Measurements from ENCODE around the gene SETSIP. TPM values are rescaled to one million over a fixed set of nuclear protein-coding genes. Genes with fewer than 3 reads are reported as not detected.
A peak's percentile ranks its signal among the peaks of the same experiment; 100 is the strongest.
"Not testable (repeated sequence)": the region's sequence is repeated elsewhere in the genome, so short reads cannot be mapped to it uniquely, and the experiment has no call there.

Gene SETSIP
- polyA plus RNA-seq, 1 donor: 0.52 TPM

DNA sequence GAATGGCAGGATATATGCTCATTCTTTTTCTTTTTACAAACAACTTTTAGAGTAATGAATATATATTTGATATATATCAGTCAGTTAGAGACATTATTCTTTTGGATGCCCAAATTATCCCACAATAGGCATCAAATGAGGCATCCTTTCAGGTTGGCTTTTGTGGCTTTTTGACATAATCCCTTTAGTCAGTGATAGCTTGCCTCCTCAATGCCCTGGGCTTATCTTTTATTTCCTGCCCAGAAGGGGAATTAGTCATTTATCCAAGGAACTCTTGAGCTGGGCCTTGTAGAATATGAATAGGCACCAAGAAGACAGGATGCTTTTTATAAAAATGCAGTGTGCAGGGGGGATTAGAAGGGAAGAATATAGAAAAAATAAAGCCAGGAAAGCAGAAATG is 23.3 kb downstream of the SETSIP start:
- DNase-seq: no peak

GRCh38 chr1:92045766-92046495 is 29.3 kb downstream of the SETSIP start:
- DNase-seq: no peak

- DNase-seq: no peak
These were observed 31.6 kb downstream of the SETSIP start for GRCh38 chr1:92043621-92044020.

DNA sequence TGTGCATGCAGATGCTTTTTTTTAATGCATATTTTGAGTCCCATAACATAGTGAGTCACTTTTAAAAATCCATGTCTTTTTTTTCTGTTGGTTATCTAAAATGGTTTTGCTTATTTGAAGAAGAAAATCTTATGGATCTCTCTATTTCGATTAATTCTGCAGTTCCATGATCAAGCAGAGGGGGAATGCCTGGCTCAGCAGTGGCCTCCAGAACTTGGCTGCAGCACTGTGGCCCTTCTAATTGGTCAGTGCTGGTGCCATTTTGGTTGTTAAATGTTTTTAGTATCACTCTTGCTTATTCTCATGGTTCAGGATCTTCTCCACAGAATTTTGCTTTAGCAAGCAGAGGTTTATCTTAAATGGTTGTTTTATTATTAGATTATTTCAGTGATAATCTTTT is 34.2 kb downstream of the SETSIP start:
- no peak for DNase-seq

GRCh38 chr1:92038695-92039346 is 36.4 kb downstream of the SETSIP start:
- no peak for DNase-seq

DNA sequence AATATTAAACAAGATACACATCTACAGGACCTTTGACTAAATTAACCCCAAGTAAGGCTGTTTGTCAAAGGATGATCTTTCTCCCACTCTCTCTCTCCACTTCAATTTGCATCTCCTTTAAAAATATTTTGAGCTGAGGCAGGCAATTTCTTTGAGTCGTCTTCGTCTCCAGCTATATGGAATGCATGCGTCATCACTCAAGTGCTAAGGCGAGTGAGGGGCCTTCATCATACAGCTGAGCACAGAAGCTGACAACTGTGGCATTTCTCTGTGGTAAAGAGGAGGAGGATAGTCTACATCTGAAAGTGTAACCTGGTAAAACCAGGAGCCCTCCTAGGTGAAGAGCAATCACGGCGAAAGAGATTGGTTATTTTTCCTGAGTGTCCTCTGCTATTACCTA is 37.8 kb downstream of the SETSIP start:
- no peak for DNase-seq

- DNase-seq: no peak
These were observed 43.7 kb downstream of the SETSIP start for GRCh38 chr1:92031281-92032110.

- peak; percentile 10 for DNase-seq
These were observed 44.5 kb downstream of the SETSIP start for GRCh38 chr1:92030656-92031107.

- peak; percentile 14 for DNase-seq
These were observed 45.8 kb downstream of the SETSIP start for GRCh38 chr1:92029241-92029922.

GRCh38 chr1:92026806-92027205 is 48.4 kb downstream of the SETSIP start:
- DNase-seq: no peak

GRCh38 chr1:92026042-92026441 is 49.2 kb downstream of the SETSIP start:
- not testable (repeated sequence) for DNase-seq

Other genes starting within 250 kb of the SETSIP start
- gene TGFBR3, start 189.3 kb downstream of the SETSIP start, polyA plus RNA-seq (ENCODE audit: insufficient read length): 112 TPM
- not detected for gene BRDT, start 126.0 kb downstream of the SETSIP start, polyA plus RNA-seq (ENCODE audit: insufficient read length)
- 1.6 TPM for gene EPHX4, start 45.4 kb downstream of the SETSIP start, polyA plus RNA-seq (ENCODE audit: insufficient read length)
- 9.0 TPM for gene BTBD8, start 4.9 kb upstream of the SETSIP start, polyA plus RNA-seq (ENCODE audit: insufficient read length)
- gene C1orf146, start 142.5 kb upstream of the SETSIP start, polyA plus RNA-seq (ENCODE audit: insufficient read length): 0.37 TPM
- gene GLMN, start 223.6 kb upstream of the SETSIP start, polyA plus RNA-seq (ENCODE audit: insufficient read length): 33.0 TPM
- gene RPAP2, start 223.6 kb upstream of the SETSIP start, polyA plus RNA-seq (ENCODE audit: insufficient read length): 37.1 TPM